ENCODE results near the gene MSH5.

MSH5 gene

DNA sequence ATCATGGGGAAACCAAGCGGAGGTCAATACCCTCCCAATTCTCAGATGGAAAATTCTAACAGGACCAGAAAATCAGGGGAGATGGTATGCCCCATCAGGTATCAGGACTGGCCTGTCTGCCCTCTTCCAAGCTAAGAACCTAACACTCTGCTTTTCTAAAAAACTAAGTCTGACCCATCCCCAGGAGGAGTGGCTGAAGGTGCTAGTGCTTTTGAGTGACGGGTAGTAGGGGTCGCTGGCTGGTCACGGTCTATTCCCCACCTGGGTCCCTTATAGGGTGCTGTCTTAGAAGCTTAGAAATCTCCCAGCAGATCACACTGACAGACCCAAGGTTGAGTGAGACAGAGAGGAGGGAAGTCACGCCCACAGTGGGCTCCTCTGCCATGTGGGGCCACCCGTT lies 46.3 kb upstream of the MSH5 start:
- peaks cover 71% of the 10 kb centered on the region; the same call in 1 of the 2 replicates for H3K36me3 ChIP-seq (ENCODE audit: insufficient read depth, low read length)
- H3K27me3 ChIP-seq (ENCODE audit: insufficient read depth, low read length, poor library complexity, severe bottlenecking): no peaks in the 10 kb centered on the region
- no peak overlapping the region for H2AFZ ChIP-seq (ENCODE audit: low read length)
- no peak overlapping the region for H3K9ac ChIP-seq (ENCODE audit: low read depth, low read length, poor library complexity, severe bottlenecking)
- no peak overlapping the region for H3K4me2 ChIP-seq (ENCODE audit: low read depth, low read length, poor library complexity, severe bottlenecking)
- 0 out of 2 replicates have a peak, but pooled peaks cover 8% of the 10 kb centered on the region for H3K79me2 ChIP-seq (ENCODE audit: insufficient read depth, low read length)
- no peaks in the 10 kb centered on the region for H3K9me3 ChIP-seq (ENCODE audit: insufficient read depth, low read depth, low read length)
- H3K9me2 ChIP-seq (replicated peaks; ENCODE audit: low read depth, low read length): no peaks in the 10 kb centered on the region
- peaks cover 7% of the 10 kb centered on the region for H3K4me1 ChIP-seq (ENCODE audit: insufficient read depth, low read length, poor library complexity, severe bottlenecking)
- TF ChIP-seq, protein P1, sequence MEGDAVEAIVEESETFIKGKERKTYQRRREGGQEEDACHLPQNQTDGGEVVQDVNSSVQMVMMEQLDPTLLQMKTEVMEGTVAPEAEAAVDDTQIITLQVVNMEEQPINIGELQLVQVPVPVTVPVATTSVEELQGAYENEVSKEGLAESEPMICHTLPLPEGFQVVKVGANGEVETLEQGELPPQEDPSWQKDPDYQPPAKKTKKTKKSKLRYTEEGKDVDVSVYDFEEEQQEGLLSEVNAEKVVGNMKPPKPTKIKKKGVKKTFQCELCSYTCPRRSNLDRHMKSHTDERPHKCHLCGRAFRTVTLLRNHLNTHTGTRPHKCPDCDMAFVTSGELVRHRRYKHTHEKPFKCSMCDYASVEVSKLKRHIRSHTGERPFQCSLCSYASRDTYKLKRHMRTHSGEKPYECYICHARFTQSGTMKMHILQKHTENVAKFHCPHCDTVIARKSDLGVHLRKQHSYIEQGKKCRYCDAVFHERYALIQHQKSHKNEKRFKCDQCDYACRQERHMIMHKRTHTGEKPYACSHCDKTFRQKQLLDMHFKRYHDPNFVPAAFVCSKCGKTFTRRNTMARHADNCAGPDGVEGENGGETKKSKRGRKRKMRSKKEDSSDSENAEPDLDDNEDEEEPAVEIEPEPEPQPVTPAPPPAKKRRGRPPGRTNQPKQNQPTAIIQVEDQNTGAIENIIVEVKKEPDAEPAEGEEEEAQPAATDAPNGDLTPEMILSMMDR (conservative IDR thresholded peaks at IDR 0.05; ENCODE audit: low read length): no peak
- TF ChIP-seq EZH2phosphoT487 (IDR thresholded peaks at IDR 0.05; ENCODE audit: borderline replicate concordance): no peak
- no peaks in the 10 kb centered on the region for H3F3A ChIP-seq (ENCODE audit: low read depth)
- H3K4me3 ChIP-seq (ENCODE audit: low read length, poor library complexity, severe bottlenecking): no peak overlapping the region
- H4K20me1 ChIP-seq (ENCODE audit: insufficient read depth, low read length, poor library complexity, severe bottlenecking): no peaks in the 10 kb centered on the region

DNA sequence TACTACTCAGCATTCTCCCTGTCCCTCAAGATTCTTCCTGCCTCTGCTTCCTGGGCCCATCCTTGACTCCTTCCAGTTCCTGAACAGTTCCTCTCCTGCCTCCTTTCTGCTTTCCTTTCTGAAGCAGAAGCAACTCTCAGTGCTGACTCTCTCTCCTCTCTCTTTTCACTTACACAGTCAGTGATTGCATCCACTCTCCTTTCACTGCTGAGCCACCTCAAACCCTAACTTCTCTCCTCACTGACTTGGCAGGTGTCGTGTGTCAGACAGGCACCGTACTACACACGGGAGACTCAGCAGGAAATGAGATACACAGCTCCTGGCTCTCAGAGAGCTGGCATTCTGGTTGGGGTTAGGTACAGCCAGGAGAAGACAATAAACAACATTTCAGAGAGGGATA lies 42.2 kb upstream of the MSH5 start:
- Histone ChIP-seq H3F3A (ENCODE audit: low read depth) (no peaks in the 10 kb centered on the region), H3K27me3 (ENCODE audit: insufficient read depth, low read length, poor library complexity, severe bottlenecking) (no peaks in the 10 kb centered on the region), H3K79me2 (ENCODE audit: insufficient read depth, low read length) (peaks cover 44% of the 10 kb centered on the region), H3K9me3 (ENCODE audit: insufficient read depth, low read depth, low read length) (no peaks in the 10 kb centered on the region), H3K4me1 (ENCODE audit: insufficient read depth, low read length, poor library complexity, severe bottlenecking) (peaks cover 24% of the 10 kb centered on the region), H3K36me3 (ENCODE audit: insufficient read depth, low read length) (peaks cover 33% of the 10 kb centered on the region; the same call in 1 of the 2 replicates), H3K4me3 (ENCODE audit: low read length, poor library complexity, severe bottlenecking) (no peak overlapping the region), H3K9me2 (replicated peaks; ENCODE audit: low read depth, low read length) (no peaks in the 10 kb centered on the region), H4K20me1 (ENCODE audit: insufficient read depth, low read length, poor library complexity, severe bottlenecking) (peaks cover 15% of the 10 kb centered on the region), H3K4me2 (ENCODE audit: low read depth, low read length, poor library complexity, severe bottlenecking) (peak overlapping the region; percentile 10), H3K9ac (ENCODE audit: low read depth, low read length, poor library complexity, severe bottlenecking) (peak overlapping the region; percentile 29), H2AFZ (ENCODE audit: low read length) (no peak overlapping the region)
- TF ChIP-seq, protein P1 (conservative IDR thresholded peaks at IDR 0.05; ENCODE audit: low read length): no peak
- TF ChIP-seq EZH2phosphoT487 (IDR thresholded peaks at IDR 0.05; ENCODE audit: borderline replicate concordance): no peak

DNA sequence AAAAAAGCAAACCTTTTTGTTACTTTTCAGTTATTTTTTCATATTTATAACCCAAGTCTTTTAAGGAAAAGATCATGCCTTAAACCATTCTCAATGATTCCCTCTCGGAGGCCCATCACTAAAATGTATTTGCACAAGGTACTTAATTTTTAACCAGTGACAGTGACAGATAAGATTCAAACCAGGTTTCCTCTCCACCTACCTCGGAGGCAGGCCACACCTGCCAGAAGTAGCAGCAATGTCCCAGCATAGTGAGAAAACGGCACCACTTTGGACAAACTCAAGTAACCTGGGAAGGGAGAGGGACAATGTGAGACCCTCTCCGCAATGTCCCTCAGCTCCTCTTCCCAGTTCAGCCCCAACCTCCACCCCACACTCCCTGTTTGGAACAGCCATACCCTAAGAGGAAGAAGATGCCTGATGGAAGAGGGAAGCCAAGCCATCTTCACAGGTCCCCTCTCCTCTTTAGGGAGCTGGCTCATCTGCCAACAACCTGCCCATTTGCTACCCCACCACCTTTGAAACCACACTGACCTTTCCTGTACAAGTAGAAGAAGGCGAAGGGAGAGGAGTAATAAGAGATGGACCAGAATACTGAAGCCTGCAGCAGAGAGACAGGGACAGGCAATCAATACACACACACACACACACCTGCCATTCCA lies 38.9 kb upstream of the MSH5 start:
- no peaks in the 10 kb centered on the region for H3F3A ChIP-seq (ENCODE audit: low read depth)
- H3K36me3 ChIP-seq (ENCODE audit: insufficient read depth, low read length): peaks cover 5% of the 10 kb centered on the region; the same call in 1 of the 2 replicates
- H3K9ac ChIP-seq (ENCODE audit: low read depth, low read length, poor library complexity, severe bottlenecking): peak overlapping the region; percentile 88
- H3K4me1 ChIP-seq (ENCODE audit: insufficient read depth, low read length, poor library complexity, severe bottlenecking): peaks cover 24% of the 10 kb centered on the region
- TF ChIP-seq EZH2phosphoT487 (IDR thresholded peaks at IDR 0.05; ENCODE audit: borderline replicate concordance): no peak
- TF ChIP-seq, protein P1 (conservative IDR thresholded peaks at IDR 0.05; ENCODE audit: low read length): no peak
- no peaks in the 10 kb centered on the region for H3K9me3 ChIP-seq (ENCODE audit: insufficient read depth, low read depth, low read length)
- peaks cover 15% of the 10 kb centered on the region for H4K20me1 ChIP-seq (ENCODE audit: insufficient read depth, low read length, poor library complexity, severe bottlenecking)
- H3K79me2 ChIP-seq (ENCODE audit: insufficient read depth, low read length): peaks cover 46% of the 10 kb centered on the region
- no peaks in the 10 kb centered on the region for H3K27me3 ChIP-seq (ENCODE audit: insufficient read depth, low read length, poor library complexity, severe bottlenecking)
- H3K4me2 ChIP-seq (ENCODE audit: low read depth, low read length, poor library complexity, severe bottlenecking): peak overlapping the region; percentile 88
- no peak overlapping the region for H2AFZ ChIP-seq (ENCODE audit: low read length)
- H3K4me3 ChIP-seq (ENCODE audit: low read length, poor library complexity, severe bottlenecking): peak overlapping the region; percentile 88
- H3K9me2 ChIP-seq (replicated peaks; ENCODE audit: low read depth, low read length): no peaks in the 10 kb centered on the region

Data from Loucy (cell line).